ENCODE data around the gene SNRNP35. TPM values are rescaled to one million over a fixed set of nuclear protein-coding genes. Genes with fewer than 3 reads are reported as not detected.
"Not testable (repeated sequence)": the region's sequence is repeated elsewhere in the genome, so short reads cannot be mapped to it uniquely, and the experiment has no call there.

The SNRNP35 gene
- polyA plus RNA-seq, 2 donors, result 26.1 to 65.4 TPM

- Histone ChIP-seq H3K27me3 (ENCODE audit: control insufficient read depth in 1 of 2, insufficient read depth in 2 of 2, low read length in 2 of 2) (no peaks in the 10 kb centered on the region), H3K4me3 (ENCODE audit: low read depth in 1 of 2, low read length in 2 of 2) (no peak overlapping the region), H3K4me1 (ENCODE audit: control insufficient read depth in 2 of 2, insufficient read depth in 2 of 2, low read length in 1 of 2) (no peaks in the 10 kb centered on the region), H3K27ac (ENCODE audit: low read depth in 2 of 2, low read length in 1 of 2) (no peak overlapping the region), H3K9me3 (ENCODE audit: control insufficient read depth in 2 of 2, insufficient read depth in 1 of 2, low read depth in 1 of 2, low read length in 1 of 2) (no peaks in the 10 kb centered on the region), H3K36me3 (ENCODE audit: control insufficient read depth in 2 of 2, insufficient read depth in 2 of 2, low read length in 1 of 2) (no peaks in the 10 kb centered on the region)
- 80 to 92% methylated on average over 2 of the region's 2 CpGs for WGBS, 2 donors
Observed at GRCh38 chr12:123449249-123449733, 8.6 kb upstream of the SNRNP35 start.

- no peak overlapping the region for H3K4me3 ChIP-seq (ENCODE audit: low read depth in 1 of 2, low read length in 2 of 2)
- H3K27me3 ChIP-seq (ENCODE audit: control insufficient read depth in 1 of 2, insufficient read depth in 2 of 2, low read length in 2 of 2), result no peaks in the 10 kb centered on the region
- H3K27ac ChIP-seq (ENCODE audit: low read depth in 2 of 2, low read length in 1 of 2), result no peak overlapping the region
- H3K9me3 ChIP-seq (ENCODE audit: control insufficient read depth in 2 of 2, insufficient read depth in 1 of 2, low read depth in 1 of 2, low read length in 1 of 2), result no peaks in the 10 kb centered on the region
- WGBS, 2 donors, result 81 to 83% methylated on average over 4 of the region's 4 CpGs
- H3K4me1 ChIP-seq (ENCODE audit: control insufficient read depth in 2 of 2, insufficient read depth in 2 of 2, low read length in 1 of 2), result no peaks in the 10 kb centered on the region
- H3K36me3 ChIP-seq (ENCODE audit: control insufficient read depth in 2 of 2, insufficient read depth in 2 of 2, low read length in 1 of 2), result no peaks in the 10 kb centered on the region
Observed at GRCh38 chr12:123449856-123450255, 8.1 kb upstream of the SNRNP35 start.

- H3K9me3 ChIP-seq (ENCODE audit: control insufficient read depth in 2 of 2, insufficient read depth in 1 of 2, low read depth in 1 of 2, low read length in 1 of 2), result no peaks in the 10 kb centered on the region
- 93 to 95% methylated on average over 9 of the region's 9 CpGs for WGBS, 2 donors
- H3K4me3 ChIP-seq (ENCODE audit: low read depth in 1 of 2, low read length in 2 of 2), result no peak overlapping the region
- H3K27ac ChIP-seq (ENCODE audit: low read depth in 2 of 2, low read length in 1 of 2), result no peak overlapping the region
- no peaks in the 10 kb centered on the region for H3K4me1 ChIP-seq (ENCODE audit: control insufficient read depth in 2 of 2, insufficient read depth in 2 of 2, low read length in 1 of 2)
- H3K36me3 ChIP-seq (ENCODE audit: control insufficient read depth in 2 of 2, insufficient read depth in 2 of 2, low read length in 1 of 2), result no peaks in the 10 kb centered on the region
- H3K27me3 ChIP-seq (ENCODE audit: control insufficient read depth in 1 of 2, insufficient read depth in 2 of 2, low read length in 2 of 2), result no peaks in the 10 kb centered on the region
Observed at GRCh38 chr12:123450636-123451035, 7.3 kb upstream of the SNRNP35 start.

GRCh38 chr12:123452276-123452550, 5.7 kb upstream of the SNRNP35 start:
- H3K36me3 ChIP-seq (ENCODE audit: control insufficient read depth in 2 of 2, insufficient read depth in 2 of 2, low read length in 1 of 2); H3K9me3 ChIP-seq (ENCODE audit: control insufficient read depth in 2 of 2, insufficient read depth in 1 of 2, low read depth in 1 of 2, low read length in 1 of 2); H3K4me3 ChIP-seq (ENCODE audit: low read depth in 1 of 2, low read length in 2 of 2); H3K27ac ChIP-seq (ENCODE audit: low read depth in 2 of 2, low read length in 1 of 2); H3K27me3 ChIP-seq (ENCODE audit: control insufficient read depth in 1 of 2, insufficient read depth in 2 of 2, low read length in 2 of 2); H3K4me1 ChIP-seq (ENCODE audit: control insufficient read depth in 2 of 2, insufficient read depth in 2 of 2, low read length in 1 of 2): not testable (repeated sequence)
- WGBS, 2 donors, result 37 to 45% methylated on average over 1 of the region's 1 CpG

- H3K27ac ChIP-seq (ENCODE audit: low read depth in 2 of 2, low read length in 1 of 2), result no peak overlapping the region
- no peaks in the 10 kb centered on the region for H3K36me3 ChIP-seq (ENCODE audit: control insufficient read depth in 2 of 2, insufficient read depth in 2 of 2, low read length in 1 of 2)
- no peak overlapping the region for H3K4me3 ChIP-seq (ENCODE audit: low read depth in 1 of 2, low read length in 2 of 2)
- no peaks in the 10 kb centered on the region for H3K27me3 ChIP-seq (ENCODE audit: control insufficient read depth in 1 of 2, insufficient read depth in 2 of 2, low read length in 2 of 2)
- WGBS, 2 donors, result 50 to 60% methylated on average over 3 of the region's 3 CpGs
- no peaks in the 10 kb centered on the region for H3K4me1 ChIP-seq (ENCODE audit: control insufficient read depth in 2 of 2, insufficient read depth in 2 of 2, low read length in 1 of 2)
- H3K9me3 ChIP-seq (ENCODE audit: control insufficient read depth in 2 of 2, insufficient read depth in 1 of 2, low read depth in 1 of 2, low read length in 1 of 2), result no peaks in the 10 kb centered on the region
Observed at GRCh38 chr12:123453165-123453564, 4.8 kb upstream of the SNRNP35 start.

GRCh38 chr12:123463174-123463573, 5.2 kb downstream of the SNRNP35 start:
- not testable (repeated sequence) for H3K4me3 ChIP-seq (ENCODE audit: low read depth in 1 of 2, low read length in 2 of 2); H3K9me3 ChIP-seq (ENCODE audit: control insufficient read depth in 2 of 2, insufficient read depth in 1 of 2, low read depth in 1 of 2, low read length in 1 of 2); H3K27ac ChIP-seq (ENCODE audit: low read depth in 2 of 2, low read length in 1 of 2); H3K4me1 ChIP-seq (ENCODE audit: control insufficient read depth in 2 of 2, insufficient read depth in 2 of 2, low read length in 1 of 2); H3K27me3 ChIP-seq (ENCODE audit: control insufficient read depth in 1 of 2, insufficient read depth in 2 of 2, low read length in 2 of 2)
- WGBS, 2 donors, result 96 to 97% methylated on average over 11 of the region's 11 CpGs
- peaks cover 0 to 13% of the 10 kb centered on the region in 2 donors for H3K36me3 ChIP-seq (ENCODE audit: control insufficient read depth in 2 of 2, insufficient read depth in 2 of 2, low read length in 1 of 2)

GRCh38 chr12:123465084-123465483, 7.1 kb downstream of the SNRNP35 start:
- Histone ChIP-seq H3K9me3 (ENCODE audit: control insufficient read depth in 2 of 2, insufficient read depth in 1 of 2, low read depth in 1 of 2, low read length in 1 of 2) (no peaks in the 10 kb centered on the region), H3K4me3 (ENCODE audit: low read depth in 1 of 2, low read length in 2 of 2) (no peak overlapping the region), H3K27me3 (ENCODE audit: control insufficient read depth in 1 of 2, insufficient read depth in 2 of 2, low read length in 2 of 2) (no peaks in the 10 kb centered on the region), H3K27ac (ENCODE audit: low read depth in 2 of 2, low read length in 1 of 2) (no peak overlapping the region), H3K4me1 (ENCODE audit: control insufficient read depth in 2 of 2, insufficient read depth in 2 of 2, low read length in 1 of 2) (no peaks in the 10 kb centered on the region), H3K36me3 (ENCODE audit: control insufficient read depth in 2 of 2, insufficient read depth in 2 of 2, low read length in 1 of 2) (peaks cover 0 to 13% of the 10 kb centered on the region in 2 donors)
- WGBS, 2 donors, result 88 to 91% methylated on average over 4 of the region's 4 CpGs

GRCh38 chr12:123468786-123469185, 10.8 kb downstream of the SNRNP35 start:
- peaks cover 3 to 21% of the 10 kb centered on the region in 2 donors for H3K36me3 ChIP-seq (ENCODE audit: control insufficient read depth in 2 of 2, insufficient read depth in 2 of 2, low read length in 1 of 2)

GRCh38 chr12:123469978-123470377, 12.0 kb downstream of the SNRNP35 start:
- no peaks in the 10 kb centered on the region for H3K9me3 ChIP-seq (ENCODE audit: control insufficient read depth in 2 of 2, insufficient read depth in 1 of 2, low read depth in 1 of 2, low read length in 1 of 2)
- H3K27ac ChIP-seq (ENCODE audit: low read depth in 2 of 2, low read length in 1 of 2), result no peak overlapping the region
- H3K36me3 ChIP-seq (ENCODE audit: control insufficient read depth in 2 of 2, insufficient read depth in 2 of 2, low read length in 1 of 2), result peaks cover 3 to 21% of the 10 kb centered on the region in 2 donors
- no peak overlapping the region for H3K4me3 ChIP-seq (ENCODE audit: low read depth in 1 of 2, low read length in 2 of 2)
- no peaks in the 10 kb centered on the region for H3K27me3 ChIP-seq (ENCODE audit: control insufficient read depth in 1 of 2, insufficient read depth in 2 of 2, low read length in 2 of 2)
- WGBS, 2 donors, result 88 to 94% methylated on average over 2 of the region's 2 CpGs
- H3K4me1 ChIP-seq (ENCODE audit: control insufficient read depth in 2 of 2, insufficient read depth in 2 of 2, low read length in 1 of 2), result no peaks in the 10 kb centered on the region

More at GRCh38 chr12:123468786-123469185, 10.8 kb downstream of the SNRNP35 start:
- 22 to 63% methylated on average over 1 of the region's 1 CpG for WGBS, 2 donors
- H3K9me3 ChIP-seq (ENCODE audit: control insufficient read depth in 2 of 2, insufficient read depth in 1 of 2, low read depth in 1 of 2, low read length in 1 of 2), result no peaks in the 10 kb centered on the region
- H3K4me1 ChIP-seq (ENCODE audit: control insufficient read depth in 2 of 2, insufficient read depth in 2 of 2, low read length in 1 of 2), result no peaks in the 10 kb centered on the region
- H3K4me3 ChIP-seq (ENCODE audit: low read depth in 1 of 2, low read length in 2 of 2), result no peak overlapping the region
- H3K27ac ChIP-seq (ENCODE audit: low read depth in 2 of 2, low read length in 1 of 2), result no peak overlapping the region
- no peaks in the 10 kb centered on the region for H3K27me3 ChIP-seq (ENCODE audit: control insufficient read depth in 1 of 2, insufficient read depth in 2 of 2, low read length in 2 of 2)

- Histone ChIP-seq H3K36me3 (ENCODE audit: control insufficient read depth in 2 of 2, insufficient read depth in 2 of 2, low read length in 1 of 2) (peaks cover 3 to 16% of the 10 kb centered on the region in 2 donors), H3K4me3 (ENCODE audit: low read depth in 1 of 2, low read length in 2 of 2) (no peak overlapping the region), H3K27me3 (ENCODE audit: control insufficient read depth in 1 of 2, insufficient read depth in 2 of 2, low read length in 2 of 2) (no peaks in the 10 kb centered on the region), H3K9me3 (ENCODE audit: control insufficient read depth in 2 of 2, insufficient read depth in 1 of 2, low read depth in 1 of 2, low read length in 1 of 2) (no peaks in the 10 kb centered on the region), H3K4me1 (ENCODE audit: control insufficient read depth in 2 of 2, insufficient read depth in 2 of 2, low read length in 1 of 2) (no peaks in the 10 kb centered on the region), H3K27ac (ENCODE audit: low read depth in 2 of 2, low read length in 1 of 2) (no peak overlapping the region)
- 80 to 84% methylated on average over 8 of the region's 8 CpGs for WGBS, 2 donors
Observed at GRCh38 chr12:123471374-123472068, 13.6 kb downstream of the SNRNP35 start.
